Measurements from ENCODE around the gene MAD2L1.

MAD2L1 gene

DNA sequence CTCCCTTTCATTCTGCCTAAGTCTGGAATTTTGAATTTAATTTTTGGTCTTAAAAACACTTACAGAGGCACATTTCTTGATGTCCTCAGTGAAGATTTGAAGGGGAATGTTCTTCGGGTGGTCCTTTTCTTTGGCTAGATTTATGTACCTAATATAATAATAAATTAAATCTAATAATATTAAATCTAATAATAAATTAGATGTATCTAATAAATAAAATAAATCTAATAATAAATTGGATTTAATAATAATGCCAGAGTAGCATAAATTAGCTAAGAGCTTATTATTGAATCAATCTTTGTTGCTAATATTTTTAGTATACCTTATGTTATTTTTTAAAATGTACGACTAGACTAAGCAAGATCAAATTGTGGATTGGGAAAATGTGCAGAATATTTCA lies 39.8 kb downstream of the MAD2L1 start:
- no peak for DNase-seq (ENCODE audit: low read depth)
- no peak overlapping the region for H3K4me3 ChIP-seq (ENCODE audit: control insufficient read depth, low read depth, low read length)
- TF ChIP-seq, protein P1, sequence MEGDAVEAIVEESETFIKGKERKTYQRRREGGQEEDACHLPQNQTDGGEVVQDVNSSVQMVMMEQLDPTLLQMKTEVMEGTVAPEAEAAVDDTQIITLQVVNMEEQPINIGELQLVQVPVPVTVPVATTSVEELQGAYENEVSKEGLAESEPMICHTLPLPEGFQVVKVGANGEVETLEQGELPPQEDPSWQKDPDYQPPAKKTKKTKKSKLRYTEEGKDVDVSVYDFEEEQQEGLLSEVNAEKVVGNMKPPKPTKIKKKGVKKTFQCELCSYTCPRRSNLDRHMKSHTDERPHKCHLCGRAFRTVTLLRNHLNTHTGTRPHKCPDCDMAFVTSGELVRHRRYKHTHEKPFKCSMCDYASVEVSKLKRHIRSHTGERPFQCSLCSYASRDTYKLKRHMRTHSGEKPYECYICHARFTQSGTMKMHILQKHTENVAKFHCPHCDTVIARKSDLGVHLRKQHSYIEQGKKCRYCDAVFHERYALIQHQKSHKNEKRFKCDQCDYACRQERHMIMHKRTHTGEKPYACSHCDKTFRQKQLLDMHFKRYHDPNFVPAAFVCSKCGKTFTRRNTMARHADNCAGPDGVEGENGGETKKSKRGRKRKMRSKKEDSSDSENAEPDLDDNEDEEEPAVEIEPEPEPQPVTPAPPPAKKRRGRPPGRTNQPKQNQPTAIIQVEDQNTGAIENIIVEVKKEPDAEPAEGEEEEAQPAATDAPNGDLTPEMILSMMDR (IDR thresholded peaks at IDR 0.05; ENCODE audit: control insufficient read depth, insufficient read depth, low read depth, low read length, missing control alignments) = no peak

DNA sequence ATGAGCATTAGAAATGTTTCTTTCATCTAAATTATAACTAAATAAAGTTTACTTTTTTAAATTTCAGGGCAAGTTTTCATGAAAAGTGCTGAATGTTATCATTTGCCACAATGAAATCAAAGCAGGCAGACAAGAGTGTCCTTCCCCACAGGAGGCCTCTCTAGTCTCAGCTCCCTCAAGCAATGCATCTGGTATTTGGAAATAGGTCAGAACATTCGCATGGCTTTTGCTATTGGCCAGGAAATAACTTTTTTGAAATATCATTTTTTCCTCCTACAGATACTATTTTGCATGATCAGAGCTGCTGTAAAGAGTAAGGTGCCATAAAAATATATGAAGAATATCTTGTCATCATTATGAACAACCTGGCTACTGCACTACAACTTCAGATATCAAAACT lies 41.1 kb downstream of the MAD2L1 start:
- no peak for DNase-seq (ENCODE audit: low read depth)
- H3K4me3 ChIP-seq (ENCODE audit: control insufficient read depth, low read depth, low read length) = no peak overlapping the region
- TF ChIP-seq, protein P1 (IDR thresholded peaks at IDR 0.05; ENCODE audit: control insufficient read depth, insufficient read depth, low read depth, low read length, missing control alignments) = no peak

DNA sequence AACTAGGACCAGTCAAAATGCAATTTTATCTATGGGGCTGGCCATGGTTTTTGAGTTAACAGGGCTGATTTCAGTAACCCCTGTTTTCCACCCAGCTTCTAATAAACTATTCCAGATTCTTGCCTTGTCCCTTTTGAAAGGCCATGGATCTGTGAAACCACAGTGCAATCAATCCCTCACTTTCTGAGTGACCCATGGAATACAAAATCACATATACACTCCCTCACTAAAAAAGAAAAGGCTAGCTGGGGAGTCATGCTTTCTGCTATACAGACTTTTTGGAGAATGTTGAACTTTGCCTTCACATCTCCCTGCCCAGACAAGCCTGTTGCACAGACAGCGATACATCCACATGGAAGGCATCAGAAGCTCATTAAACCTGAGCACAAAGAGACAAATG lies 47.9 kb downstream of the MAD2L1 start:
- H3K4me3 ChIP-seq (ENCODE audit: control insufficient read depth, low read depth, low read length) = no peak overlapping the region
- TF ChIP-seq, protein P1 (IDR thresholded peaks at IDR 0.05; ENCODE audit: control insufficient read depth, insufficient read depth, low read depth, low read length, missing control alignments) = no peak
- no peak for DNase-seq (ENCODE audit: low read depth)

DNA sequence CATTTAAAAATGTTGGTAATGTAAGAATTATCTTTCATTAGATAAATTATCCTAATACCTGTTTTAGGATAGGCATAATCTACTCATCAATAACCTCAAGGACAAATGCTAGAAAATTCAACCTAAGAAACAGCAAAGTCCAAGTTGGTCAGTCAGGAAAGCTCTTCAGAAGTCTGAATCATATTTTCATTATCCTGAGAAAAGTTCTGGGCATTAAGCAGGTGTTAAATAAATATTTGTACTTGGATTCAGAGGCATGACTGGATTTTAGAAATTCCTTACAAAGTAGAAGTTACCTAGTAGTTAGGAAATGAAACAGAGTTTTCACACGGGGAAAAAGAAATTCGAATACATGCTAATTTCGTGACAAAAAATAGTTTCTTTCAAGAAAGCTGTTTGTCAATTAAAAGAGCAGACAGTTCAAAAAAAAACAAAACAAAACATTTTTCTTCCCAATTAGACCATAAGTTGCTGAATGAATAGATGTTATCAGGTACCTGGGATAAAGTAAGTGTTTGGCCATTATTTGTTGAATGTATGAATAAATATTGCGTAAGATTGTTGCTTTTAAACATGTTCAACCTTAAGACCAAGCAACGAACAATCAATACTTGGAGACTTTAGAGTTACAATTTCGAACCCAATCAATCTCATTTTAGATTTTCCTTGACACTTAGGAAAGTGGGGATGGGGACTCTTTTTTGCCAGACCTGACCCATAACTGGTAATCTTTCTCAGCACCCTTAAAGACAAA lies 48.5 kb downstream of the MAD2L1 start:
- no peak overlapping the region for H3K4me3 ChIP-seq (ENCODE audit: control insufficient read depth, low read depth, low read length)
- no peak for DNase-seq (ENCODE audit: low read depth)
- TF ChIP-seq, protein P1 (IDR thresholded peaks at IDR 0.05; ENCODE audit: control insufficient read depth, insufficient read depth, low read depth, low read length, missing control alignments) = no peak

DNA sequence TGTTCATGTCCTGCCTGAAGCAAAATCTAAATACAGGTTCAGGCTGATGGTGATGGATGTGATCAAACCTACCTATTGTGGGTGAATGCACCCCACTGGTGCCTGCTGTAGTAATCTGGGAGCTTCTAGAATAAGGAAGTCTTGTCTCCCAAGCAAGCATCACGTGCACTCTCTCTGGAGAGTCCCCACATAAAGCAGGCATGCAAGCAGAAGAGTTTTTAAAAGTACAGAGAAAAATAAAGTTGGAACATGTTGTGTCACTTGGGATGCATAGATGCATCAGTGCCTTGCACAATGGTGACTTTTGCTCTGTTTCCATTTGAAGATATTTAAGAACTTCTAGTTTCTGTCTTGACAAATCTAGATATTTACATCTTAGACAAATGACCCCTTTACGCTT lies 54.9 kb downstream of the MAD2L1 start:
- H3K4me3 ChIP-seq (ENCODE audit: control insufficient read depth, low read depth, low read length) = no peak overlapping the region
- TF ChIP-seq, protein P1 (IDR thresholded peaks at IDR 0.05; ENCODE audit: control insufficient read depth, insufficient read depth, low read depth, low read length, missing control alignments) = no peak
- no peak for DNase-seq (ENCODE audit: low read depth)

DNA sequence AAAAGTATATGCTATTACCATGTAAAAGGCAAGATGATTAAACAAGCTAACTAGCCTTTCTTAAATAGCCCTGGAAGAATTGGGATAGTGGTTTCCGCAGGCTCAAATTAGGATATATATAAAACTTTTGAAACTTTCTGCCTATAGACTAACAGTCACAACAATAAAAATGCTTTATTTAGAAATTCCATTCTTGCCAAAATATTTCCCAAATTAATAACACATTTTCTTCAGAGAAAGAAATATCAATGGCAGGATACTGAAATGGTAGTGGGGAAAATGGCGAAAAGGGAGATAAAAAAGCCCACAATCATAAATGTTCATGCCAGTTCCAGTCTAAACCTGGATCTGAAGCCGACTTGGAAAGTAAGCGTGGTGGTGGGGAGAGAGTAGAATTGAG lies 56.0 kb downstream of the MAD2L1 start:
- H3K4me3 ChIP-seq (ENCODE audit: control insufficient read depth, low read depth, low read length) = no peak overlapping the region
- TF ChIP-seq, protein P1 (IDR thresholded peaks at IDR 0.05; ENCODE audit: control insufficient read depth, insufficient read depth, low read depth, low read length, missing control alignments) = no peak
- no peak for DNase-seq (ENCODE audit: low read depth)
